Endothelial cell of umbilical vein (primary cell): ENCODE data around the gene GBE1. TPM values are rescaled to one million over a fixed set of nuclear protein-coding genes. Genes with fewer than 3 reads are reported as not detected.

Source experiments
- BruUV-seq: library from RNA; stranded (reverse); fragments of 400-500 nt; replicated peaks from 2 replicates; lab custom pipeline; 2021; lab: Mats Ljungman, UMichigan
- CTCF ChIA-PET: fragments of 300-600, 350-600 bp; sonication (Branson Sonifier 250); formaldehyde crosslinking; loops from one replicate; lab custom pipeline; 2021; ENCODE audit warnings: antibody characterized with exemption, inconsistent platforms; lab: Charles Lee
- POLR2A ChIA-PET: fragments of 300-600, 350-600 bp; sonication (Branson Sonifier 250); formaldehyde crosslinking; loops from one replicate; lab custom pipeline; 2021; ENCODE audit warnings: antibody characterized with exemption, inconsistent platforms; lab: Charles Lee
- DNase-seq: peaks from one replicate; pipeline ENCODE4 v3.0.0-alpha.2; 2011; ENCODE audit warnings: low read depth, low spot score
- FAIRE-seq: peaks from 2 replicates; lab custom pipeline; 2011; peaks lifted over from hg19 to GRCh38; lab: Jason Lieb, UNC
- H2AFZ ChIP-seq: 2 replicates; pipeline ENCODE4 v1.6.0; 2012; ENCODE audit warnings: low read depth, low read length, control low read depth, inconsistent platforms
- H3K27ac ChIP-seq: 2 replicates; pipeline ENCODE4 v1.5.1; 2011; ENCODE audit warnings: low read depth, mild to moderate bottlenecking, control low read depth, low read length, moderate library complexity; ENCODE audit not compliant: insufficient read depth
- H3K27me3 ChIP-seq, 2 experiments: 2 replicates each; pipeline versions ENCODE4 v1.6.0 to v1.6.1; 2011; ENCODE audit warnings: low read length in 2 of 2, mixed read lengths in 1 of 2; ENCODE audit not compliant: control insufficient read depth in 2 of 2, insufficient read depth in 2 of 2
- H3K36me3 ChIP-seq, 2 experiments: 2 replicates in 1 of 2; 3 replicates in 1 of 2; pipeline ENCODE4 v1.5.1; 2011; ENCODE audit warnings: low read length in 2 of 2, mild to moderate bottlenecking in 1 of 2, moderate library complexity in 1 of 2; ENCODE audit not compliant: control insufficient read depth in 2 of 2, insufficient read depth in 2 of 2; ENCODE audit errors: extremely low read depth in 1 of 2
- H3K4me1 ChIP-seq: 3 replicates; pipeline ENCODE4 v1.5.1; 2011; ENCODE audit warnings: mild to moderate bottlenecking, low read length; ENCODE audit not compliant: control insufficient read depth, insufficient read depth; ENCODE audit errors: extremely low read depth
- H3K4me2 ChIP-seq: 2 replicates; pipeline ENCODE4 v1.6.1; 2011; ENCODE audit warnings: low read length, control low read depth, mixed read lengths; ENCODE audit not compliant: insufficient read depth
- H3K4me3 ChIP-seq, 3 experiments: fragments of 200-600 bp in 1 of 3; sonication (generic), shearing (Covaris generic) in 1 of 3; replicated peaks in 1 of 3; 2 replicates each; pipeline ENCODE4 v1.5.1; 2011 to 2016; ENCODE audit warnings: control low read depth in 3 of 3, low read length in 3 of 3, mild to moderate bottlenecking in 2 of 3, inconsistent platforms in 1 of 3, low read depth in 1 of 3, moderate library complexity in 1 of 3; ENCODE audit not compliant: insufficient read depth in 1 of 3
- H3K79me2 ChIP-seq: 2 replicates; pipeline ENCODE4 v1.6.0; 2012; ENCODE audit warnings: low read length, inconsistent platforms; ENCODE audit not compliant: control insufficient read depth, insufficient read depth
- H3K9ac ChIP-seq: replicated peaks from 2 replicates; pipeline ENCODE3; 2011; ENCODE audit warnings: low read length, control low read depth; ENCODE audit not compliant: insufficient read depth; ENCODE audit errors: extremely low read depth
- H3K9me1 ChIP-seq: replicated peaks from 3 replicates; pipeline ENCODE4 v1.6.0; 2011; ENCODE audit warnings: mild to moderate bottlenecking, low read length; ENCODE audit not compliant: control insufficient read depth, insufficient read depth; ENCODE audit errors: extremely low read depth
- H3K9me3 ChIP-seq: replicated peaks from 2 replicates; pipeline ENCODE4 v1.5.1; 2012; ENCODE audit warnings: low read length, inconsistent platforms; ENCODE audit not compliant: control insufficient read depth, insufficient read depth
- H4K20me1 ChIP-seq: replicated peaks from 2 replicates; pipeline ENCODE3; 2011; ENCODE audit warnings: mild to moderate bottlenecking, low read length; ENCODE audit not compliant: control insufficient read depth, insufficient read depth; ENCODE audit errors: extremely low read depth
- EZH2 ChIP-seq: IDR thresholded peaks from 2 replicates; pipeline ENCODE4 v1.6.1; 2012; ENCODE audit warnings: borderline replicate concordance, low read depth, mild to moderate bottlenecking, moderate library complexity, low read length, inconsistent platforms; ENCODE audit not compliant: severe bottlenecking
- FOS ChIP-seq: IDR thresholded peaks from 2 replicates; pipeline ENCODE4 v1.6.1; 2011; ENCODE audit warnings: mild to moderate bottlenecking, low read length, moderate library complexity, borderline replicate concordance; ENCODE audit not compliant: insufficient read depth
- GATA2 ChIP-seq: IDR thresholded peaks from 2 replicates; pipeline ENCODE4 v1.7.0; 2011; ENCODE audit warnings: low read depth, mild to moderate bottlenecking, moderate library complexity, mixed read lengths, low read length; ENCODE audit not compliant: insufficient read length, insufficient read depth
- JUN ChIP-seq: IDR thresholded peaks from 2 replicates; pipeline ENCODE4 v1.6.1; 2011; ENCODE audit warnings: borderline replicate concordance, low read depth; ENCODE audit not compliant: insufficient read length, insufficient read depth
- MYC ChIP-seq: IDR thresholded peaks from one replicate; pipeline ENCODE4 v1.6.1; 2011; ENCODE audit warnings: mild to moderate bottlenecking, low read depth, low read length
- POLR2A ChIP-seq: IDR thresholded peaks from 2 replicates; pipeline ENCODE4 v1.6.1; 2012; ENCODE audit warnings: low read depth, mild to moderate bottlenecking, control low read depth, low read length
- POLR2AphosphoS5 ChIP-seq: IDR thresholded peaks from 2 replicates; pipeline ENCODE4 v1.6.1; 2012; ENCODE audit warnings: low read depth, mild to moderate bottlenecking, control low read depth, low read length, moderate library complexity; ENCODE audit not compliant: insufficient read depth
- dilution Hi-C: fragments of 300-500 bp; cut with MboI; formaldehyde crosslinking; loops from one replicate; pipeline ENCODE4 v1.15.0; 2019; ENCODE audit warnings: low sequenced_read_pairs; ENCODE audit not compliant: extremely low pct_ligation_motif_present
- intact Hi-C: fragments of 100-400 bp; cut with micrococcal nuclease; formaldehyde crosslinking; loops from one replicate; pipeline ENCODE4 v1.10.0; 2022
- polyA plus RNA-seq, 4 experiments: library from polyadenylated mRNA; depleted of rRNA in 3 of 4; stranded (reverse) in 3 of 4; unstranded in 1 of 4; fragments of >200 nt; gene quantifications; 2 replicates each; pipeline versions ENCODE4 v1.2.1 to v1.2.3, GENCODE V29; 2011 to 2012; ENCODE audit warnings: missing spikeins in 1 of 4
- total RNA-seq: library from RNA; stranded (reverse); gene quantifications from 2 replicates; pipeline ENCODE4 v1.2.3, GENCODE V29; 2021
- TF ChIP-seq, protein P1 (sequence below), 2 donors: IDR thresholded peaks; 1 replicate in 1 of 2; 2 replicates in 1 of 2; pipeline ENCODE4 v1.5.1; 2011; ENCODE audit warnings: low read length in 2 of 2, mild to moderate bottlenecking in 2 of 2, moderate library complexity in 2 of 2, control low read depth in 1 of 2, inconsistent platforms in 1 of 2, low read depth in 1 of 2; ENCODE audit not compliant: insufficient read depth in 1 of 2; ENCODE audit errors: extremely low read depth in 1 of 2
- TF ChIP-seq, protein P2 (sequence below): IDR thresholded peaks from 2 replicates; pipeline ENCODE4 v1.6.1; 2011; ENCODE audit not compliant: insufficient read depth, insufficient read length

GBE1 gene
- total and polyA plus RNA-seq, 2 donors (not counting 3 experiments of a cell fraction or from before 2014, with no cell fraction given) = 35.9 to 110 TPM

DNA sequence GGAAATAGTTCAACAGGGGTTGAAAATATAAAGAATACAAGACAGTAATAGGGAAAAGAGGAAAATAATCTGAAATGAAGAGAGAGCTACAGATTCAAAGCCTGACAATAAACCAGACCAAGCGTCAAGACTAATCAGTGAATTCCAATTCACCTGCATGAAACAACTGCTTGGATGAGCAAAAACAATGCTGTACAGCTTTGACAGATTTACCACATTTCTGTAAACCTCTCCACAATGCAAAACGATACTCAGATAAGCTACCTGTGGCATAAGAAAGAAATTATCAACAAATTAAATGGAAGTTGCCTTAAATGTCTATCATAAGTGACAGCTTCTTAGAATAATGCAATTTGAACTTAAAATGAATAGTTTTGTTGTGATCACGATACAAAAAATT is 65.4 kb downstream of the GBE1 start:
- H3K4me3 ChIP-seq = no peak overlapping the region
- H3K9me1 ChIP-seq = no peaks in the 10 kb centered on the region
- H3K79me2 ChIP-seq = peaks cover 24% of the 10 kb centered on the region
- DNase-seq (no peak), FAIRE-seq (no peak)
- BruUV-seq = no TSS peak
- intact Hi-C loops (no loop called here), dilution Hi-C loops (no loop called here)
- H2AFZ ChIP-seq = no peak overlapping the region
- H4K20me1 ChIP-seq = no peaks in the 10 kb centered on the region
- H3K36me3 ChIP-seq = no peaks in the 10 kb centered on the region
- POLR2A ChIA-PET = no interaction called here
- no peak overlapping the region for H3K4me2 ChIP-seq
- TF ChIP-seq JUN = no peak
- TF ChIP-seq, protein P1, sequence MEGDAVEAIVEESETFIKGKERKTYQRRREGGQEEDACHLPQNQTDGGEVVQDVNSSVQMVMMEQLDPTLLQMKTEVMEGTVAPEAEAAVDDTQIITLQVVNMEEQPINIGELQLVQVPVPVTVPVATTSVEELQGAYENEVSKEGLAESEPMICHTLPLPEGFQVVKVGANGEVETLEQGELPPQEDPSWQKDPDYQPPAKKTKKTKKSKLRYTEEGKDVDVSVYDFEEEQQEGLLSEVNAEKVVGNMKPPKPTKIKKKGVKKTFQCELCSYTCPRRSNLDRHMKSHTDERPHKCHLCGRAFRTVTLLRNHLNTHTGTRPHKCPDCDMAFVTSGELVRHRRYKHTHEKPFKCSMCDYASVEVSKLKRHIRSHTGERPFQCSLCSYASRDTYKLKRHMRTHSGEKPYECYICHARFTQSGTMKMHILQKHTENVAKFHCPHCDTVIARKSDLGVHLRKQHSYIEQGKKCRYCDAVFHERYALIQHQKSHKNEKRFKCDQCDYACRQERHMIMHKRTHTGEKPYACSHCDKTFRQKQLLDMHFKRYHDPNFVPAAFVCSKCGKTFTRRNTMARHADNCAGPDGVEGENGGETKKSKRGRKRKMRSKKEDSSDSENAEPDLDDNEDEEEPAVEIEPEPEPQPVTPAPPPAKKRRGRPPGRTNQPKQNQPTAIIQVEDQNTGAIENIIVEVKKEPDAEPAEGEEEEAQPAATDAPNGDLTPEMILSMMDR (IDR thresholded peaks at IDR 0.05; ENCODE audit: extremely low read depth in 1 of 2, insufficient read depth in 1 of 2, low read depth in 1 of 2, low read length in 2 of 2) = no peak
- no peak for TF ChIP-seq FOS
- no peak for TF ChIP-seq MYC
- TF ChIP-seq GATA2 = no peak
- TF ChIP-seq POLR2A = no peak
- TF ChIP-seq EZH2 = no peak
- TF ChIP-seq, protein P2, sequence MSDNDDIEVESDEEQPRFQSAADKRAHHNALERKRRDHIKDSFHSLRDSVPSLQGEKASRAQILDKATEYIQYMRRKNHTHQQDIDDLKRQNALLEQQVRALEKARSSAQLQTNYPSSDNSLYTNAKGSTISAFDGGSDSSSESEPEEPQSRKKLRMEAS = no peak
- TF ChIP-seq POLR2AphosphoS5 = no peak
- H3K9ac ChIP-seq = no peak overlapping the region
- no peaks in the 10 kb centered on the region for H3K27me3 ChIP-seq
- no peak overlapping the region for H3K27ac ChIP-seq
- H3K4me1 ChIP-seq = no peaks in the 10 kb centered on the region
- CTCF ChIA-PET = interaction anchor here (0.6 to 1.4 kb wide), 5 partner anchors 9 to 214 kb away, joined by 3 to 6 read pairs (median 4); no protein-coding TSS in a partner anchor
- H3K9me3 ChIP-seq = no peaks in the 10 kb centered on the region
